Bronchial epithelial cell (primary cell): ENCODE results near the gene NHERF1. TPM values are rescaled to one million over a fixed set of nuclear protein-coding genes. Genes with fewer than 3 reads are reported as not detected.

ENCODE experiments used
- DNase-seq: peaks from one replicate; pipeline ENCODE4 v3.0.0-alpha.2; 2010; ENCODE audit warnings: low read depth
- FAIRE-seq: peaks from 2 replicates; lab custom pipeline; 2011; peaks lifted over from hg19 to GRCh38; lab: Jason Lieb, UNC
- H3K27me3 ChIP-seq: 2 replicates; pipeline ENCODE4 v1.5.1; 2011; ENCODE audit warnings: low read length; ENCODE audit not compliant: control insufficient read depth, insufficient read depth
- H3K36me3 ChIP-seq: 2 replicates; pipeline ENCODE4 v1.5.1; 2011; ENCODE audit warnings: low read length; ENCODE audit not compliant: control insufficient read depth, insufficient read depth
- H3K4me3 ChIP-seq: 2 replicates; pipeline ENCODE4 v1.5.1; 2011; ENCODE audit warnings: mild to moderate bottlenecking, low read depth, low read length, control low read depth
- total RNA-seq: library from RNA; depleted of rRNA; stranded (reverse); fragments of >200 nt; gene quantifications from 2 replicates; pipeline ENCODE4 v1.2.1, GENCODE V29; 2014
- TF ChIP-seq, protein P1 (sequence below): IDR thresholded peaks from 2 replicates; pipeline ENCODE4 v1.5.1; 2011; ENCODE audit warnings: mild to moderate bottlenecking, moderate library complexity, low read length, control low read depth, inconsistent platforms; ENCODE audit not compliant: insufficient read depth, severe bottlenecking

NHERF1 gene
- total RNA-seq, 1 donor from 2014 or later, result 35.3 TPM

DNA sequence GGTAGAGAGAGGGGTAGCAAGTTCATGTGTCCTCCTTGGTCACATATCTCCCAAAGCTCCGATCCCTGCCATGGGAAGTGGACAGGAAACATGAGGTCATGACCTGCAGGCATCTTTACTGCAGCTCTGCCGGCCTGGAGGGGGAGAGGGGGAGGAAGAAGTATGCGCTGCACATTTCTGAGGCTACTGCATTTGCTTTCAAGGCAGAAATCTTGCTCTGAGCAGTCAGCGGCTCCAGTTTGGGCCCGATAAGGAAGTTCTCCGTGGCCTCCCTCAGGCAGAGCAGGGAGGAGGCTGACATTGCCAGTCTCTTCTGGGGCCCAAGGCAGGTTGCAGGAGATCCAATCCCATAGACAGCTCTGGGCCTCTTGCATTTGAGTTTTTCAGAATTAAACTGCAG lies 1.5 kb upstream of the NHERF1 start:
- peaks cover 8% of the 10 kb centered on the region for H3K36me3 ChIP-seq
- FAIRE-seq, result no peak

DNA sequence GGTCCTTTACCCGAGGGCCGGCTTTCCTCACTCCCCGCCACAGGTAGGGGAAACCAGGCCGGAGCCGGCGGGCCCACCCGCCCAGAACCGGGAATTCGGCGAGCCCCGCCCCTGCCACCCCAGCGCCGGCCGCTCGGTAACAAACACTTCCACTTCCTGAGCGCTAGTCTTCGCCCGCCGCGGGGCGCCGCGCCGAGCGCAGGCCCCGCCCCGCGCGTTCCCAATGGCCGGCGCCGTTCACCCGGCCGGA lies 224 bp upstream of the NHERF1 start:
- no peaks in the 10 kb centered on the region for H3K27me3 ChIP-seq
- peak; percentile 83 for DNase-seq
- FAIRE-seq, result no peak
- peak overlapping the region; percentile 100 for H3K4me3 ChIP-seq
- TF ChIP-seq, protein P1, sequence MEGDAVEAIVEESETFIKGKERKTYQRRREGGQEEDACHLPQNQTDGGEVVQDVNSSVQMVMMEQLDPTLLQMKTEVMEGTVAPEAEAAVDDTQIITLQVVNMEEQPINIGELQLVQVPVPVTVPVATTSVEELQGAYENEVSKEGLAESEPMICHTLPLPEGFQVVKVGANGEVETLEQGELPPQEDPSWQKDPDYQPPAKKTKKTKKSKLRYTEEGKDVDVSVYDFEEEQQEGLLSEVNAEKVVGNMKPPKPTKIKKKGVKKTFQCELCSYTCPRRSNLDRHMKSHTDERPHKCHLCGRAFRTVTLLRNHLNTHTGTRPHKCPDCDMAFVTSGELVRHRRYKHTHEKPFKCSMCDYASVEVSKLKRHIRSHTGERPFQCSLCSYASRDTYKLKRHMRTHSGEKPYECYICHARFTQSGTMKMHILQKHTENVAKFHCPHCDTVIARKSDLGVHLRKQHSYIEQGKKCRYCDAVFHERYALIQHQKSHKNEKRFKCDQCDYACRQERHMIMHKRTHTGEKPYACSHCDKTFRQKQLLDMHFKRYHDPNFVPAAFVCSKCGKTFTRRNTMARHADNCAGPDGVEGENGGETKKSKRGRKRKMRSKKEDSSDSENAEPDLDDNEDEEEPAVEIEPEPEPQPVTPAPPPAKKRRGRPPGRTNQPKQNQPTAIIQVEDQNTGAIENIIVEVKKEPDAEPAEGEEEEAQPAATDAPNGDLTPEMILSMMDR, result no peak
- peaks cover 10% of the 10 kb centered on the region for H3K36me3 ChIP-seq

More for the DNA sequence above, 1.5 kb upstream of the NHERF1 start:
- TF ChIP-seq, protein P1, result no peak
- DNase-seq, result no peak
- no peaks in the 10 kb centered on the region for H3K27me3 ChIP-seq
- no peak overlapping the region for H3K4me3 ChIP-seq

DNA sequence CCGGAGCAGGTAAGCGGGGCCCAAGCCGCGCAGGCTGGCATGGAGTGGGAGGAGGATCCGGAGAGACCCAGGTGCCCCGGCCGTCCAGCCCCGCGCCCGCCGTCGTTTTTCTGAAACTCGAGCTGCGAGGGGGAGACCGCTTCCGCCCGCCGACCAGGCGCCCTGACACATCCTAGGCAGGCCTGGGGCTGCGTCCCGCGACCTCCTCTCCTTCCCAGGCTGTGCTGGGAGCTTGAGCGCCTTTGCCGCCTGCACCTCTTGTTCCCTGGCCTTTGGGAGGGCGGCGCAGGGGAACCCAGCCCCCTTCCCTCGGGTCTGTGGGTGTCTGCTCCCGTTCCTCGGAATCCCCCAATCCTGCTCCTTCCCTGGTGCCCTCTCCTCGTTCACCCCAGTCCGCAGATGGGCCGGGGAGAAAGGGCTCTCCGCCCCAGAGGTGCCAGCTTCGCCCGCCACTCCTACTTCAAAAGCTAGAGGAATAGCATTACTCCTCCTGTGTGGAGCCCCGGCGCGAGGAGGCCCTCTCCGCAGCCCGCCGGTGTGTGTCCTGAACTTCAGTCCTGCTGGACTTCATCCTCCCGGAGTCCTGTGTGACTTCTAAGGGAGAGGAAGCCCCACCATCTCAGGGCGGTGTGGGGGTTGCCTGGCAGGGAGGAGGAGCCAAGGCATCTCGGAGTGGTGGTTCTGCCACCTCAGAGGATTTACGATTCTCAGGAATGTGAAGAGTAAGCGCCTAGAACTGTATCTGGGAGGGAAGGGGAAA lies 1.0 kb downstream of the NHERF1 start:
- Histone ChIP-seq H3K27me3 (no peaks in the 10 kb centered on the region), H3K36me3 (peaks cover 10% of the 10 kb centered on the region), H3K4me3 (peak overlapping the region; percentile 100)
- TF ChIP-seq, protein P1, result no peak
- FAIRE-seq (no peak), DNase-seq (no peak)

DNA sequence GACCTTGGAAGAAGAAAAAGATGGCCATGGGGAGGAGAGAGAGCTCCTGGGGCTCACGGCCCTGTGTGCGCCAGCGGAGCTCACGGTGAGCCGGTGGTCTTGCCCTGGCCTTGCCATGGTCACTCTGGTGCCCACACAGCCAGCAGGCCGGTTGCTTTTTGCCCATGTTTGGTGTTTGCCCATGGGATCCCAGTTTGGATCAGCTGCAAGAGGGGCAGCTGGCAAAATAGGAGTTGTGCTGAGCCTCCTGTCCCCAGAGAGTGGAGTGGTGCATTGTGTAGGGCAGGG lies 1.6 kb downstream of the NHERF1 start:
- Histone ChIP-seq H3K4me3 (peak overlapping the region; percentile 100), H3K36me3 (peaks cover 10% of the 10 kb centered on the region), H3K27me3 (no peaks in the 10 kb centered on the region)
- DNase-seq (no peak), FAIRE-seq (no peak)
- TF ChIP-seq, protein P1, result no peak

DNA sequence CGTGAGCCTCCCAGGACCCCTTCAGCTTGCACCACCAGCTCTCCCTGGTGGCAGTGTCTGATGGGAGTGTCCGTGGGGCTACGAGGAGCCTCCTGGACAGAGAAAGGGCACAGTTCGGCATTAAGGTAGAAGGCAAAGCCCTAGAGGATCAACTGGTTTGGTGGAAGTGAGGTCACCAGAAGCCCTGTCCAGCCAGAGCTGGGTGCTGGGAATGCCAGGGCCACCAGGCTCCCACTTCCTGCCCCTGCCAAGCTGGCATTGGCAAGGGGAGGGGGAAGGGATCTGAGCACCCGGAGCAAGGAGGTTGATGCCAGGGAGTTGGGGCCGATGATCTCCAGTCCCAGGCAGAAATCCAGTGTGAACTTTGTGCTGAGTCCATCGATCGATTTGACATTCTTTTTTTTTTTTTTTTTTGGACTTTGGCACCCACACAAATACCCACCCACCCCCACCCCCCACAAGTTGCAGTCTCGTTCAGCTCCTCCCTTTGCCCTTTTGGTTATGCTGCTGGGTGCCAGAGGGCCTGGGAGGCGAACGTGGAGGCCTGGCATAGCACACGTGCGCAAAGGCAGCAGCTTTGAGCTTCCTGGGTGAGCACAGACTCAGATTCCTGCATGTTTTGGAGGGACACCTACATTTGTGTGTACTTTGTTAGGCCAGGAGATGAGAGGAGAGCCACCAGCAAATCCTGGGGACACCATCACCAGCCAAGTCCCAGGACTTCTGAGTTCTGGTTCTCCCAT lies 2.1 kb downstream of the NHERF1 start:
- peaks cover 13% of the 10 kb centered on the region for H3K36me3 ChIP-seq
- peak overlapping the region; percentile 100 for H3K4me3 ChIP-seq
- no peaks in the 10 kb centered on the region for H3K27me3 ChIP-seq
- TF ChIP-seq, protein P1, result no peak
- DNase-seq (no peak), FAIRE-seq (no peak)
